ENCODE measurements around the gene MEX3D.

MEX3D gene

GRCh38 chr19:1577929-1578618 is 9.9 kb upstream of the MEX3D start:
- TF ChIP-seq FOXP2 (optimal IDR thresholded peaks at IDR 0.05; ENCODE audit: borderline replicate concordance, extremely low read depth, extremely low read length, insufficient read depth) (no peak), TAF1 (IDR thresholded peaks at IDR 0.05; ENCODE audit: borderline replicate concordance, insufficient read depth, low read length) (no peak), SIN3A (IDR thresholded peaks at IDR 0.05; ENCODE audit: borderline replicate concordance, insufficient read depth, low read length) (no peak), REST (IDR thresholded peaks at IDR 0.05; ENCODE audit: insufficient read depth in 1 of 2, low read depth in 2 of 2, low read length in 2 of 2) (no peak), POLR2AphosphoS5 (IDR thresholded peaks at IDR 0.05; ENCODE audit: low read depth, low read length) (no peak)

- TF ChIP-seq TAF1 (IDR thresholded peaks at IDR 0.05; ENCODE audit: borderline replicate concordance, insufficient read depth, low read length) (no peak), FOXP2 (optimal IDR thresholded peaks at IDR 0.05; ENCODE audit: borderline replicate concordance, extremely low read depth, extremely low read length, insufficient read depth) (no peak), POLR2AphosphoS5 (IDR thresholded peaks at IDR 0.05; ENCODE audit: low read depth, low read length) (no peak), REST (IDR thresholded peaks at IDR 0.05; ENCODE audit: insufficient read depth in 1 of 2, low read depth in 2 of 2, low read length in 2 of 2) (no peak), SIN3A (IDR thresholded peaks at IDR 0.05; ENCODE audit: borderline replicate concordance, insufficient read depth, low read length) (no peak)
Observed at GRCh38 chr19:1577090-1577928, 9.2 kb upstream of the MEX3D start.

GRCh38 chr19:1576242-1577089 is 8.3 kb upstream of the MEX3D start:
- peak; percentile 10; the same call in 1 of the 2 replicates for TF ChIP-seq POLR2AphosphoS5 (IDR thresholded peaks at IDR 0.05; ENCODE audit: low read depth, low read length)
- TF ChIP-seq REST (IDR thresholded peaks at IDR 0.05; ENCODE audit: insufficient read depth in 1 of 2, low read depth in 2 of 2, low read length in 2 of 2): no peak

- TF ChIP-seq TAF1 (IDR thresholded peaks at IDR 0.05; ENCODE audit: borderline replicate concordance, insufficient read depth, low read length): no peak
- TF ChIP-seq FOXP2 (optimal IDR thresholded peaks at IDR 0.05; ENCODE audit: borderline replicate concordance, extremely low read depth, extremely low read length, insufficient read depth): no peak
- peak; percentile 23; the same call in 1 of the 2 replicates for TF ChIP-seq POLR2AphosphoS5 (IDR thresholded peaks at IDR 0.05; ENCODE audit: low read depth, low read length)
Observed at GRCh38 chr19:1575323-1576241, 7.5 kb upstream of the MEX3D start.

All from PFSK-1 (cell line).